CD4-positive, CD25-positive, alpha-beta regulatory T cell (primary cell): ENCODE measurements around the gene HAUS3. TPM values are rescaled to one million over a fixed set of nuclear protein-coding genes. Genes with fewer than 3 reads are reported as not detected.
"Not testable (repeated sequence)": the region's sequence is repeated elsewhere in the genome, so short reads cannot be mapped to it uniquely, and the experiment has no call there.

ENCODE experiments used
- ATAC-seq, 2 donors: fragments of 150-1000 bp; cut with Tn5 transposase; one replicate each; pipeline ENCODE4 v1.10.0; 2021; ENCODE audit warnings: low read depth in 2 of 2, moderate number of reproducible peaks in 2 of 2, moderate library complexity in 1 of 2
- DNase-seq, 3 donors: peaks; one replicate each; pipeline versions ENCODE4 v3.0.0 to v3.0.0-alpha.2; 2012 to 2022; ENCODE audit warnings: mixed read lengths in 1 of 3
- H3K27ac ChIP-seq: one replicate; pipeline ENCODE4 v1.7.0; 2013; ENCODE audit warnings: mild to moderate bottlenecking, low read length; ENCODE audit not compliant: insufficient read depth, poor library complexity, severe bottlenecking
- H3K27me3 ChIP-seq: one replicate; pipeline ENCODE4 v1.7.0; 2013; ENCODE audit warnings: low read length; ENCODE audit not compliant: control insufficient read depth, insufficient read depth
- H3K36me3 ChIP-seq: one replicate; pipeline ENCODE4 v1.7.0; 2013; ENCODE audit warnings: mild to moderate bottlenecking, low read length, moderate library complexity; ENCODE audit not compliant: control insufficient read depth, insufficient read depth
- H3K4me1 ChIP-seq: 2 replicates; pipeline ENCODE4 v1.7.0; 2013; ENCODE audit warnings: mild to moderate bottlenecking, low read length; ENCODE audit not compliant: insufficient read depth, control insufficient read depth, poor library complexity, severe bottlenecking
- H3K4me3 ChIP-seq: one replicate; pipeline ENCODE4 v1.7.0; 2013; ENCODE audit warnings: low read depth, mild to moderate bottlenecking, low read length, moderate library complexity
- H3K9me3 ChIP-seq, 2 experiments: 1 replicate in 1 of 2; 2 replicates in 1 of 2; pipeline ENCODE4 v1.7.0; 2013; ENCODE audit warnings: low read length in 2 of 2, mild to moderate bottlenecking in 1 of 2, moderate library complexity in 1 of 2; ENCODE audit not compliant: control insufficient read depth in 2 of 2
- H3K27ac Mint-ChIP-seq, 3 donors: one replicate each; pipeline ENCODE4 v1.8.0; 2020 to 2022; ENCODE audit warnings: mild to moderate bottlenecking in 3 of 3, mixed read lengths in 3 of 3, moderate library complexity in 2 of 3
- H3K27me3 Mint-ChIP-seq: one replicate; pipeline ENCODE4 v1.8.0; 2022; ENCODE audit warnings: mild to moderate bottlenecking, mixed read lengths
- H3K36me3 Mint-ChIP-seq: one replicate; pipeline ENCODE4 v1.8.0; 2020; ENCODE audit warnings: mixed read lengths
- H3K4me1 Mint-ChIP-seq, 4 donors: one replicate each; pipeline ENCODE4 v1.8.0; 2020 to 2022; ENCODE audit warnings: mixed read lengths in 4 of 4, mild to moderate bottlenecking in 1 of 4
- H3K4me3 Mint-ChIP-seq, 4 donors: one replicate each; pipeline ENCODE4 v1.8.0; 2020 to 2022; ENCODE audit warnings: mild to moderate bottlenecking in 4 of 4, mixed read lengths in 4 of 4, moderate library complexity in 3 of 4
- H3K9me3 Mint-ChIP-seq, 7 donors: one replicate each; pipeline ENCODE4 v1.8.0; 2020 to 2022; ENCODE audit warnings: mixed read lengths in 7 of 7, mild to moderate bottlenecking in 3 of 7, moderate library complexity in 2 of 7
- polyA plus RNA-seq, 4 donors: library from polyadenylated mRNA; unstranded; fragments of 300-500 nt; fragmentation: Illumina TruSeq; gene quantifications; one replicate each; pipeline ENCODE4 v1.2.3, GENCODE V29; 2021
- total RNA-seq: library from RNA; stranded (reverse); gene quantifications from one replicate; pipeline ENCODE4 v1.2.3, GENCODE V29; 2022

HAUS3 gene
- total and polyA plus RNA-seq, 5 donors from 2014 or later: 27.5 to 140 (median 28.8) TPM

DNA sequence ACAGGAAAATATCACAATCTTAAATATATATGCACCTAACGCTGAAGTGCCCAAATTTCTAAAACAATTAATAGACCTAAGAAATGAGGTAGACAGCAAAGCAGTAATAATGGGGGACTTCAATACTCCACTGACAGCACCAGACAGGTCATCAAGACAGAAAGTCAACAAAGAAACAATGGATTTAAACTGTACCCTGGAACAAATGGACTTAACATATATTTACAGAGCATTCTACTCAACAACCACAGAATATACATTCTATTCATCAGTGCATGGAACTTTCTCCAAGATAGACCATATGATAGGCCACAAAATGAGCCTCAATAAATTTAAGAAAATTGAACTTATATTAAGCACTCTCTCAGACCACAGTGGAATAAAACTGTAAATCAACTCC is 39.1 kb downstream of the HAUS3 start:
- not testable (repeated sequence) for H3K36me3 ChIP-seq, ATAC-seq, H3K4me1 ChIP-seq, H3K27me3 Mint-ChIP-seq, H3K4me1 Mint-ChIP-seq, H3K36me3 Mint-ChIP-seq, H3K27me3 ChIP-seq, H3K4me3 Mint-ChIP-seq, H3K4me3 ChIP-seq, H3K9me3 ChIP-seq, DNase-seq, H3K27ac Mint-ChIP-seq, H3K27ac ChIP-seq, H3K9me3 Mint-ChIP-seq

DNA sequence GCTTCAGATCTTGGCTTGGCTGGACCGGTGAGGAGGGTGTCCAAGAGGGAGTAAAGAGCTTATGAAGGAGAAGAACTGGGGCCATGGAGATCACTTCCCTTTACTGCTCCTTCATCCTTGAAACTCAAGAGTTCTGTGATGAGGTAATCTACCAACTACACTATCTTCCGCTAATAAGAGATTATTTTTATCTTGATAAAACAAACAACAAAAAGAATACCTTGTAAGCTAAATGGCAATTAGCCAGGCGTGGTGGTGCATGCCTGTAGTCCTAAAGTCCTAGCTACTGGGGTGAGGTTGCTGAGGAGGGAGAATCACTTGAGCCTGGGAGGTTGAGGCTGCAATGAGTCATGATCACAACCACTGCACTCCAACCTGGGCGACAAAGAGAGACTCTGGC is 47.4 kb downstream of the HAUS3 start:
- peaks cover 13% of the 10 kb centered on the region for H3K36me3 Mint-ChIP-seq
- Histone ChIP-seq H3K27me3 (no peaks in the 10 kb centered on the region), H3K27ac (no peak overlapping the region), H3K36me3 (no peaks in the 10 kb centered on the region), H3K4me3 (no peak overlapping the region), H3K9me3 (no peaks in the 10 kb centered on the region), H3K4me1 (no peaks in the 10 kb centered on the region)
- peak overlapping the region in 1 of 3 donors; percentile 42 for H3K27ac Mint-ChIP-seq
- H3K27me3 Mint-ChIP-seq: no peaks in the 10 kb centered on the region
- DNase-seq (no peak), ATAC-seq (no peak)
- H3K4me1 Mint-ChIP-seq: peaks cover 0 to 2% (median 0%) of the 10 kb centered on the region in 4 donors
- no peak overlapping the region for H3K4me3 Mint-ChIP-seq
- peaks cover 0 to 2% (median 0%) of the 10 kb centered on the region in 7 donors for H3K9me3 Mint-ChIP-seq

DNA sequence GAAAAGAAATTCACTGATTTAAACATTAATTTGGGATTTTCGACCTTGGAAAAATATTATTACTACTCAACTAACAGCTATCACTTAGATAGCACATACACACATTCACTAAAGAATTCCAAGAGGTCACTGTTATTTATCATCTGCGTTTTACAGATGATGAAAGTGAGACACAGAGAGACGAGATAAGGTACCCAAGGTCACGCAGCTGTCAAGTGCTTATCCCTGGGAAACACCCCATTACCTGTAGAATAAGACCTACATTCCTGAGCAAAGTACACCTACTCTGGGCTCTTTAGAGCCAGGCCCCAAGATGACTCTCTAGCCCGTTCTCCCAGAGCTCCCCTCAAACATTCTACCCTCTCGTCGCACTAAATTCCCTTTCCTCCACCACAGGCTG is 48.6 kb downstream of the HAUS3 start:
- Mint-ChIP-seq H3K27me3 (no peaks in the 10 kb centered on the region), H3K36me3 (peaks cover 13% of the 10 kb centered on the region), H3K9me3 (peaks cover 0 to 2% (median 0%) of the 10 kb centered on the region in 7 donors), H3K4me1 (no peaks in the 10 kb centered on the region), H3K27ac (peak overlapping the region in 1 of 3 donors; percentile 42), H3K4me3 (no peak overlapping the region)
- ATAC-seq (no peak), DNase-seq (no peak)
- Histone ChIP-seq H3K9me3 (no peaks in the 10 kb centered on the region), H3K27me3 (no peaks in the 10 kb centered on the region), H3K36me3 (no peaks in the 10 kb centered on the region), H3K27ac (no peak overlapping the region), H3K4me3 (no peak overlapping the region), H3K4me1 (no peaks in the 10 kb centered on the region)

DNA sequence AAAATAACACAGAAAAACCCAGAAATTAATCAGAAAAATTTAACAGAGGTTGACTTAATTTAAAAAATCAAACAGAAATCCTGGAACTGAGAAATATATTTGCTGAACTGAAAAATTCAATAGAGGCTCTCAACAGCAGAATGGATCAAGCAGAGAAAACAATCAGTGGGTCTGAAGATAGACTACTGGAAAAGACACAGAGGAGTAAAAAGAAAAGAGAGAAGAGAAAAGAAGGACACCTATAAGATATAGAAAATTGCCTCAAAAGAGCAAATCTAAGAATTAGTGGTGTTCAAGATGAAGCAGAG is 55.1 kb downstream of the HAUS3 start:
- Histone ChIP-seq H3K36me3 (no peaks in the 10 kb centered on the region), H3K9me3 (peaks cover 8% of the 10 kb centered on the region in 2 experiments), H3K27ac (no peak overlapping the region), H3K27me3 (no peaks in the 10 kb centered on the region), H3K4me3 (no peak overlapping the region), H3K4me1 (no peaks in the 10 kb centered on the region)
- Mint-ChIP-seq H3K4me3 (no peak overlapping the region), H3K4me1 (peaks cover 0 to 7% (median 0%) of the 10 kb centered on the region in 4 donors), H3K27me3 (peaks cover 4% of the 10 kb centered on the region), H3K9me3 (peaks cover 0 to 28% (median 4%) of the 10 kb centered on the region in 7 donors), H3K27ac (no peak overlapping the region), H3K36me3 (peaks cover 13% of the 10 kb centered on the region)
- DNase-seq (no peak), ATAC-seq (no peak)

DNA sequence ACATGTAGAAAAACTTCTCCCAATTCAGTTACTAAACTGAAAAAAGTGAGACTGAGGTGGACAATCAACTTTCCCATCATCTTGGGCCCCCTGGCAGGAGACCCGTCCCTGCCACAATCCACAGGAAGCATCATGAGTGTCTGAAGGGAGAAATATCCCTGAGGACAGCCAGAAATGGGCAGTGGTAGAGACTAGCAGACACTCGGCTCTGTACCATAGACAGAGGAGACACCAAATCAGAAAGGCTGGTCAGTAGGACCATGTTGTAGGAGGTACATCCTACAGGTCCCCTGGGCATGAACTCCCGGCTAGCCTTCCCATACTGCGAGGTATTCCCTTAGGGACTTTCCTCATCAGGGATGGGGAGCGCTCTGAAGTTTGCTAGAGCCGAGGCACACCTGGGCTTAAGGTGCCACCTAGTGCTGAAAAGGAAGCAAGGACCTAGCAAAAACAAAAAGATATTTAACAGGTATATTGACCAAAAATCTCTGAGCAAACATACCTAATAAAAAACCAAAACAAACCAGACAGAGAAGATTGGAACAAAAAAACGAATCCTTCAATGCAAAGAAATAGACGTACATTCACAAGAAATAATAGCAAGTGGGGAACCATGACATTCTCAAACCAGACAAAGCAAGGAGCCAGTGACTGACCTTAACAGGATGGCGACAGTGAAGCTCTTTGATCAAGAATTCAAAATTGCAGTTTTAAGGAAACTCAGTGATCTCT is 55.6 kb downstream of the HAUS3 start:
- Histone ChIP-seq H3K36me3 (no peaks in the 10 kb centered on the region), H3K27me3 (no peaks in the 10 kb centered on the region), H3K27ac (no peak overlapping the region), H3K4me3 (no peak overlapping the region), H3K9me3 (peaks cover 8% of the 10 kb centered on the region in 2 experiments), H3K4me1 (no peaks in the 10 kb centered on the region)
- H3K36me3 Mint-ChIP-seq: peaks cover 13% of the 10 kb centered on the region
- no peak overlapping the region for H3K27ac Mint-ChIP-seq
- H3K27me3 Mint-ChIP-seq: peaks cover 4% of the 10 kb centered on the region
- H3K4me1 Mint-ChIP-seq: peaks cover 0 to 7% (median 0%) of the 10 kb centered on the region in 4 donors
- ATAC-seq: no peak
- DNase-seq: peak in 1 of 3 donors; percentile 49
- no peak overlapping the region for H3K4me3 Mint-ChIP-seq
- peaks cover 0 to 28% (median 4%) of the 10 kb centered on the region in 7 donors for H3K9me3 Mint-ChIP-seq

DNA sequence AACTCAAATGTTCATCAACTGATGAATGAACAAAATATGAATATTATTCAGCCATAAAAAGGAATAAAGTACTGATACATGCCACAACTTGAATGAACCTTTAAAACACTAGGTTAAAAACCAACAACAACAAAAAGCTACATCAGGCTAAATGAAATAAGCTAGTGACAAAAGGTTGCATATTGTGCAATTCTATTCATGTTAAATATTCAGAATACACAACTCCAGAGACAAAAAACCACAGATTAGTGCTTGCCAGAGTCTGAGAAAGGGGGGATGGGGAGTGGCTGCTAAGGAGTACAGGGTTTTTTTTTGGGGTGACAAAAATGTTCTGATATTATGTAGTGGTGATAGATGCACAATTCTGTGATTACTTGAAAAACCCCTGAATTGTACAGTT is 58.5 kb downstream of the HAUS3 start:
- DNase-seq (no peak), ATAC-seq (no peak)
- Mint-ChIP-seq H3K27ac (no peak overlapping the region), H3K4me3 (no peak overlapping the region), H3K4me1 (peaks cover 0 to 7% (median 0%) of the 10 kb centered on the region in 4 donors), H3K27me3 (peaks cover 4% of the 10 kb centered on the region), H3K9me3 (peaks cover 0 to 25% (median 4%) of the 10 kb centered on the region in 7 donors), H3K36me3 (peaks cover 13% of the 10 kb centered on the region)
- H3K9me3 ChIP-seq: peaks cover 8% of the 10 kb centered on the region in 2 experiments
- H3K27ac ChIP-seq: no peak overlapping the region
- H3K36me3 ChIP-seq: no peaks in the 10 kb centered on the region
- no peaks in the 10 kb centered on the region for H3K4me1 ChIP-seq
- no peaks in the 10 kb centered on the region for H3K27me3 ChIP-seq
- no peak overlapping the region for H3K4me3 ChIP-seq

DNA sequence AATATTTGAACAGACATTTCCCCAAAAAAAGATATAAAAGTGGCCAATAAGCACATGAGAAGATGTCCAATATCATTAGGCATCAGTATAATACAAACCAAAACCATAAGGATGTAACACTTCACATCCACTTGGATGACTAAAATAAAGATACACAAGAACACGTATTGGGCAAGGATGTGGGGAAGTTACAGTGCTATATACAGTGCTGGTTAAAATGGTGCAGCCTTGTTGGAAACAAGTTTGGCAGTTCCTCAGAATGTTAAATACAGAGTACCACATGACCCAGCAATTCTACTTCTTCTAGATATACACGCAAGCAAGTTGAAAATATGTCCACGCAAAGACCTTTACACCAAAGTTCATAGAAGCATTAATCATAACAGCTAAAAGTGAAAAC is 58.9 kb downstream of the HAUS3 start:
- Histone ChIP-seq H3K27me3 (no peaks in the 10 kb centered on the region), H3K27ac (no peak overlapping the region), H3K4me3 (no peak overlapping the region), H3K36me3 (no peaks in the 10 kb centered on the region), H3K4me1 (no peaks in the 10 kb centered on the region), H3K9me3 (peaks cover 8% of the 10 kb centered on the region in 2 experiments)
- no peak for DNase-seq
- H3K27ac Mint-ChIP-seq: no peak overlapping the region
- H3K4me1 Mint-ChIP-seq: peaks cover 0 to 7% (median under 1%) of the 10 kb centered on the region in 4 donors
- no peak overlapping the region for H3K4me3 Mint-ChIP-seq
- peaks cover 4% of the 10 kb centered on the region for H3K27me3 Mint-ChIP-seq
- no peak for ATAC-seq
- H3K9me3 Mint-ChIP-seq: peaks cover 0 to 24% (median 4%) of the 10 kb centered on the region in 7 donors
- peaks cover 13% of the 10 kb centered on the region for H3K36me3 Mint-ChIP-seq

DNA sequence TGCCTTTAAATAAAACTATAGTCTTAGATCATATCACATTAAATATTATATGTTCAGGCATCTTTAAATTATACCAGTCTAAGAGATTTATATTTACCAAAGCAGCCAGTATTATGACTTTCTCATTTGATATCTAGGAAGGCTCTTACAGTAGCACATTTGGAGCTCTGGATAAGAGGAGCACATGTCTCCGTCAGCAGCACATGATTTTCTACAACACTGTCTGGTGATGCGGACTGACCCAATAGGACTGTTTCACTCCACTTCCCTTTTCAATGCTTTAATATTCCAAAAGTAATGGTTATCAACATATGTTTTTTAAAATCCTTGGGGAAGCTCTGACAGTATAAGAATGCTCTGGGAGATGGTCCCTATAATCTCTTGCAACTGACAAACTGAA is 61.5 kb downstream of the HAUS3 start:
- H3K27me3 Mint-ChIP-seq: no peaks in the 10 kb centered on the region
- Histone ChIP-seq H3K4me3 (no peak overlapping the region), H3K4me1 (peaks cover 4% of the 10 kb centered on the region), H3K27me3 (no peaks in the 10 kb centered on the region), H3K27ac (no peak overlapping the region), H3K36me3 (no peaks in the 10 kb centered on the region), H3K9me3 (no peaks in the 10 kb centered on the region)
- peaks cover 0 to 7% (median 2%) of the 10 kb centered on the region in 7 donors for H3K9me3 Mint-ChIP-seq
- no peak for ATAC-seq
- no peak overlapping the region for H3K27ac Mint-ChIP-seq
- H3K4me1 Mint-ChIP-seq: peaks cover 0 to 25% (median 5%) of the 10 kb centered on the region in 4 donors
- H3K36me3 Mint-ChIP-seq: peaks cover 3% of the 10 kb centered on the region
- no peak for DNase-seq
- no peak overlapping the region for H3K4me3 Mint-ChIP-seq
